Measurements from ENCODE around the gene MYH8. TPM values are rescaled to one million over a fixed set of nuclear protein-coding genes. Genes with fewer than 3 reads are reported as not detected.

Gene MYH8
- total and polyA plus RNA-seq, 2 donors (not counting 1 experiment from before 2014, with no cell fraction given) = not detected

DNA sequence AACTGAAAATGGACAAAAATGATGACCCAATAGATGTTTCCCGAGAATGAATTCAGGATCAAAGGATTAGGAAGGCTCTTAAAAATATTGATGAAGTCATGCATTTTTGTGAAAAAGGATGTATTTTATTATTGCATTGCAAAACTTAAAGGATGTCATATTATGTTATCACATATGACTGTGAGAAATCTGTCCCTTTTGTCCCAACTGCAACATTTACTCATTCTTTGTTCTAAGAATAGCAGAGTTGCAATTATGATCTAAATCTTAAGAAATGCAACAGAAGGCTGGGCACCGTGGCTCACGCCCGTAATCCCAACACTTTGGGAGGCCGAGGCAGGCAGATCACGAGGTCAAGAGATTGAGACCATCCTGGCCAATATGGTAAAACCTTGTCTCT lies 35.9 kb downstream of the MYH8 start:
- H3K36me3 ChIP-seq (replicated peaks in 1 of 2; ENCODE audit: control extremely low read depth in 1 of 2, control insufficient read depth in 1 of 2, extremely low read depth in 1 of 2, insufficient read depth in 2 of 2, low read length in 1 of 2) = no peaks in the 10 kb centered on the region
- H3K4me3 ChIP-seq (ENCODE audit: control extremely low read depth in 1 of 5, extremely low read depth in 1 of 5, insufficient read depth in 1 of 5, low read depth in 2 of 5, low read length in 4 of 5) = no peak overlapping the region
- H3K27ac ChIP-seq (ENCODE audit: low read length in 2 of 2) = no peak overlapping the region
- H3K4me2 ChIP-seq (replicated peaks; ENCODE audit: low read depth, low read length, poor library complexity, severe bottlenecking) = no peak overlapping the region
- ATAC-seq (ENCODE audit: low read depth) (no peak), DNase-seq (no peak)
- intact Hi-C loops (cut with micrococcal nuclease) = no loop called here
- 89% methylated on average over 3 of the region's 6 CpGs for WGBS (ENCODE audit: insufficient coverage)
- ChIA-PET POLR2A (no interaction called here), CTCF (no interaction called here)
- H3K9ac ChIP-seq (ENCODE audit: low read length) = no peak overlapping the region
- no peaks in the 10 kb centered on the region for H3K9me3 ChIP-seq (ENCODE audit: control extremely low read depth in 1 of 3, control insufficient read depth in 2 of 3, insufficient read depth in 1 of 3, low read length in 2 of 3)
- no peaks in the 10 kb centered on the region for H3K79me2 ChIP-seq (ENCODE audit: control insufficient read depth, insufficient read depth, low read length)
- no peaks in the 10 kb centered on the region for H3K27me3 ChIP-seq (replicated peaks in 1 of 4; ENCODE audit: control extremely low read depth in 1 of 4, control insufficient read depth in 3 of 4, insufficient read depth in 4 of 4, low read length in 3 of 4)
- H2AFZ ChIP-seq (ENCODE audit: insufficient read depth, low read depth, low read length, poor library complexity, severe bottlenecking) = no peak overlapping the region
- H3K4me1 ChIP-seq (ENCODE audit: control insufficient read depth in 2 of 2, insufficient read depth in 2 of 2, low read length in 2 of 2) = no peaks in the 10 kb centered on the region
- no peak overlapping the region for H3K4me3 Mint-ChIP-seq
- peaks cover 2% of the 10 kb centered on the region for H3K9me3 Mint-ChIP-seq (ENCODE audit: insufficient read depth)
- H3K4me1 Mint-ChIP-seq = no peaks in the 10 kb centered on the region
- H3K27ac Mint-ChIP-seq = no peak overlapping the region
- H4K20me1 ChIP-seq (ENCODE audit: control insufficient read depth, insufficient read depth, low read length, poor library complexity, severe bottlenecking) = no peaks in the 10 kb centered on the region
- peaks cover 15% of the 10 kb centered on the region for H3K27me3 Mint-ChIP-seq
- no peak for TF ChIP-seq EZH2 (IDR thresholded peaks at IDR 0.05; ENCODE audit: borderline replicate concordance, insufficient read depth, low read depth, low read length, poor library complexity, severe bottlenecking)
- TF ChIP-seq, protein P1, sequence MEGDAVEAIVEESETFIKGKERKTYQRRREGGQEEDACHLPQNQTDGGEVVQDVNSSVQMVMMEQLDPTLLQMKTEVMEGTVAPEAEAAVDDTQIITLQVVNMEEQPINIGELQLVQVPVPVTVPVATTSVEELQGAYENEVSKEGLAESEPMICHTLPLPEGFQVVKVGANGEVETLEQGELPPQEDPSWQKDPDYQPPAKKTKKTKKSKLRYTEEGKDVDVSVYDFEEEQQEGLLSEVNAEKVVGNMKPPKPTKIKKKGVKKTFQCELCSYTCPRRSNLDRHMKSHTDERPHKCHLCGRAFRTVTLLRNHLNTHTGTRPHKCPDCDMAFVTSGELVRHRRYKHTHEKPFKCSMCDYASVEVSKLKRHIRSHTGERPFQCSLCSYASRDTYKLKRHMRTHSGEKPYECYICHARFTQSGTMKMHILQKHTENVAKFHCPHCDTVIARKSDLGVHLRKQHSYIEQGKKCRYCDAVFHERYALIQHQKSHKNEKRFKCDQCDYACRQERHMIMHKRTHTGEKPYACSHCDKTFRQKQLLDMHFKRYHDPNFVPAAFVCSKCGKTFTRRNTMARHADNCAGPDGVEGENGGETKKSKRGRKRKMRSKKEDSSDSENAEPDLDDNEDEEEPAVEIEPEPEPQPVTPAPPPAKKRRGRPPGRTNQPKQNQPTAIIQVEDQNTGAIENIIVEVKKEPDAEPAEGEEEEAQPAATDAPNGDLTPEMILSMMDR (IDR thresholded peaks at IDR 0.05) = no peak

DNA sequence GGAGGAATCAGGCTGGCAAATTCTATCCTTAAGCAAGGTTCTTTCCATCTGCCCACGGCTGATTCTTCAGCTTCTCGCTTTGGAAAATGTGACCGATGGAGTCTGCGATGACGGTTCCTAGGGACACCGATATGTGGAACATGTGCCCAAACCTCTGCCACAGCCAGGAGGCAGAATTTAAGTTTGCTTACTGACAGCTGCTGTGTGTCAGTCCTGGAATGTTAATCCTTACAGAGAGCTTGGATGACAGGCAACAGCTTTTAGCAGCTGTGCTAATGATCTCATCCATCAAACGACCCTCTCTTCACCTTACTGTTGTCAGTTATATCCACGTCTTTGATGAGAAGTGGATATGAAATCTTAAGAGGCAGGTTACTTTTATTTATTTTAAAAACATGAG lies 37.6 kb downstream of the MYH8 start:
- Histone ChIP-seq H3K27me3 (replicated peaks in 1 of 4; ENCODE audit: control extremely low read depth in 1 of 4, control insufficient read depth in 3 of 4, insufficient read depth in 4 of 4, low read length in 3 of 4) (no peaks in the 10 kb centered on the region), H3K36me3 (replicated peaks in 1 of 2; ENCODE audit: control extremely low read depth in 1 of 2, control insufficient read depth in 1 of 2, extremely low read depth in 1 of 2, insufficient read depth in 2 of 2, low read length in 1 of 2) (no peaks in the 10 kb centered on the region), H3K9ac (ENCODE audit: low read length) (no peak overlapping the region), H3K4me3 (ENCODE audit: control extremely low read depth in 1 of 5, extremely low read depth in 1 of 5, insufficient read depth in 1 of 5, low read depth in 2 of 5, low read length in 4 of 5) (no peak overlapping the region), H3K4me1 (ENCODE audit: control insufficient read depth in 2 of 2, insufficient read depth in 2 of 2, low read length in 2 of 2) (no peaks in the 10 kb centered on the region), H3K9me3 (ENCODE audit: control extremely low read depth in 1 of 3, control insufficient read depth in 2 of 3, insufficient read depth in 1 of 3, low read length in 2 of 3) (no peaks in the 10 kb centered on the region), H3K27ac (ENCODE audit: low read length in 2 of 2) (no peak overlapping the region), H3K4me2 (replicated peaks; ENCODE audit: low read depth, low read length, poor library complexity, severe bottlenecking) (no peak overlapping the region), H3K79me2 (ENCODE audit: control insufficient read depth, insufficient read depth, low read length) (no peaks in the 10 kb centered on the region), H2AFZ (ENCODE audit: insufficient read depth, low read depth, low read length, poor library complexity, severe bottlenecking) (no peak overlapping the region), H4K20me1 (ENCODE audit: control insufficient read depth, insufficient read depth, low read length, poor library complexity, severe bottlenecking) (no peaks in the 10 kb centered on the region)
- no peak for DNase-seq
- intact Hi-C loops (cut with micrococcal nuclease) = no loop called here
- Mint-ChIP-seq H3K27ac (no peak overlapping the region), H3K27me3 (peaks cover 6% of the 10 kb centered on the region), H3K9me3 (ENCODE audit: insufficient read depth) (peaks cover 2% of the 10 kb centered on the region), H3K4me1 (no peaks in the 10 kb centered on the region), H3K4me3 (no peak overlapping the region)
- no peak for TF ChIP-seq EZH2 (IDR thresholded peaks at IDR 0.05; ENCODE audit: borderline replicate concordance, insufficient read depth, low read depth, low read length, poor library complexity, severe bottlenecking)
- ChIA-PET POLR2A (no interaction called here), CTCF (no interaction called here)
- no peak for ATAC-seq (ENCODE audit: low read depth)
- 94% methylated on average over 6 of the region's 8 CpGs for WGBS (ENCODE audit: insufficient coverage)

Data from B cell (primary cell).